Astrocyte of the cerebellum (primary cell): ENCODE results near the gene CHD6.

Experiments
- DNase-seq: peaks from one replicate; pipeline ENCODE4 v3.0.0-alpha.2; 2011; ENCODE audit warnings: low read depth
- H3K4me3 ChIP-seq: 2 replicates; pipeline ENCODE4 v1.5.1; 2011; ENCODE audit warnings: mild to moderate bottlenecking, low read depth, low read length, moderate library complexity
- CTCF ChIP-seq: IDR thresholded peaks from 2 replicates; pipeline ENCODE4 v1.5.1; 2012; ENCODE audit warnings: low read length, low read depth, moderate library complexity, mild to moderate bottlenecking; ENCODE audit errors: missing control alignments
- in situ Hi-C: cut with HindIII; loops from 2 replicates; pipeline ENCODE4 v1.10.0; 2017; ENCODE audit warnings: low sequenced_read_pairs

CHD6 gene

GRCh38 chr20:41654292-41654691 lies 36.1 kb upstream of the CHD6 start:
- no peak overlapping the region for H3K4me3 ChIP-seq
- no peak for TF ChIP-seq CTCF
- in situ Hi-C loops = no loop called here
- DNase-seq = no peak

- TF ChIP-seq CTCF = no peak
- in situ Hi-C loops = no loop called here
Measured at GRCh38 chr20:41650231-41650948, 32.2 kb upstream of the CHD6 start.

GRCh38 chr20:41649489-41649888 lies 31.3 kb upstream of the CHD6 start:
- in situ Hi-C loops = no loop called here
- H3K4me3 ChIP-seq = no peak overlapping the region
- TF ChIP-seq CTCF = no peak
- DNase-seq = no peak

More at GRCh38 chr20:41650231-41650948, 32.2 kb upstream of the CHD6 start:
- DNase-seq = no peak
- no peak overlapping the region for H3K4me3 ChIP-seq

- no peak for DNase-seq
- in situ Hi-C loops = no loop called here
- H3K4me3 ChIP-seq = no peak overlapping the region
- no peak for TF ChIP-seq CTCF
Measured at GRCh38 chr20:41645372-41645771, 27.2 kb upstream of the CHD6 start.

GRCh38 chr20:41643504-41643938 lies 25.3 kb upstream of the CHD6 start:
- peak; percentile 5 for DNase-seq
- no peak overlapping the region for H3K4me3 ChIP-seq
- in situ Hi-C loops = no loop called here
- TF ChIP-seq CTCF = no peak

GRCh38 chr20:41639630-41640029 lies 21.5 kb upstream of the CHD6 start:
- H3K4me3 ChIP-seq = no peak overlapping the region
- in situ Hi-C loops = no loop called here
- no peak for TF ChIP-seq CTCF
- no peak for DNase-seq
